GM21390 (cell line): ENCODE data around the gene GLIS1.

Source experiments
- ATAC-seq: cut with Tn5 transposase; IDR thresholded peaks from one replicate; pipeline ENCODE4 v1.9.1; 2021; ENCODE audit not compliant: unreplicated experiment

Gene GLIS1

DNA sequence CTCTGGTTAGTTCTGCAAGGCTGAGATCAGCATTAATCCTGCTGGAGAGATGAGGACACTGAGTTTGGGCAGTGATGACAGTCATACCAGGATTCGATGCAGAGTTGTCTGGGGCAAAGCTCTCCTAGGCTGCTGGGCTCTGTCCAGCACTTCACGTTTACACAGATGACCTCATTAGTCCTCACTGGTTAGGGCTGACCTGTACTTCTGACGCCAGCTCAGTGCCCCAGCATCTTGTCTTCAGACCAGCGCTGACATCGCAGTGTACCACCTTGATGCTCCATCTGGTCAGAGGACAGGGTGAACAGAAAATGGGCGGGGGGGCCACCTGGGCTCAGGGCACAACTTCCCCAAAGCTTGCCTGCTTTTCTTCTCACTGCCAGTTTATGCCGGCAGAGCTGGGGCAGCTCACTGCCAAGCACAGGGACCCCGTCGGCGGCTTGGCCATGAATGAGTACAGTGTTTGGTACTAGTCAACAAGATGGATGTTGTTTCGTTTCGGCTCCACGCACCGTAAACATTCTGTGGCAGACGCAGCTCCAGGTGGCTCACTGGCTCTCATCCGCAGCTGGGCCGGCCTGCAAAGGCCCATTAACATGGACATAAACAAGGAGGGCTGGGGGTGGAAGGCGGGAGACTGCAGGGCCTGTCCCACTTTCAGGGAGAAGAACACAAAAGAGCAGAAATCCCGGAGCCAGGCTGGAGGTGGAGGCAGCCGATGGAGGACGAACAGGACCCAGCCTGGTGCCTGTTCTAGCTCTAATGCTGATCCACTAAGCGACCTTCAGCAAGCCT, 118.7 kb downstream of the GLIS1 start:
- no peak for ATAC-seq

DNA sequence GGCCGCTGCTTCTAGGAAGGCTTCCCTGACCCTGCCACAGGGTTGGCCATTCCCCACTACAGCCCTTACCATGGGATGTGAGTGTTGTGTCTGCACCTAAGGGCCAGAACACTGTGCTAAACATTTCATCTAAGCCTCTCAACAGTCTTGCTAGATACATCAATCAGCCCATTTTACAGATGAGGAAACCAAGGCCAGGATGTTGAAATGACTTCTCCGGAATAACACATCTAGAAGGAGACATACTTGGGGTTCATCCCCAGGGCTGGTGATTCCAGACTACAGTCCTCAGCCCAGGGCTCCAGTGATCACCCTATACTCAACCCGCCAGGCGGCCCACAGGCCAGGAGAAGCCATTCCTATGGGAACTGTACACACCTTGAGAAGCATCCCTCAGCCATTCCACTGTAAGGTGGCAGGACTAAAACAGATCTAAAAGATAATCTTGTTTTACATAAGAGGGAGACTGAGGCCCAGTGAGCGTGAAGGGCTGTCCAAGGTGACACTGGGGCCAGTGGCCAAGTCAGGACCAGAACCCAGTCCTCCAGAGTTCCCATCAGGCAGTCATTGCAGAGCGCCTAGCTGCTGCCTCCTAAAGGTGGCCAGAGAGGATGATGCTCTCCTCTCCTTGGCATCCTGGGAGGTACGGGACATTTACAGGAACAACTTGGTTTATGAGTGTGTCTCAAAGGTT, 119.5 kb downstream of the GLIS1 start:
- ATAC-seq = no peak

DNA sequence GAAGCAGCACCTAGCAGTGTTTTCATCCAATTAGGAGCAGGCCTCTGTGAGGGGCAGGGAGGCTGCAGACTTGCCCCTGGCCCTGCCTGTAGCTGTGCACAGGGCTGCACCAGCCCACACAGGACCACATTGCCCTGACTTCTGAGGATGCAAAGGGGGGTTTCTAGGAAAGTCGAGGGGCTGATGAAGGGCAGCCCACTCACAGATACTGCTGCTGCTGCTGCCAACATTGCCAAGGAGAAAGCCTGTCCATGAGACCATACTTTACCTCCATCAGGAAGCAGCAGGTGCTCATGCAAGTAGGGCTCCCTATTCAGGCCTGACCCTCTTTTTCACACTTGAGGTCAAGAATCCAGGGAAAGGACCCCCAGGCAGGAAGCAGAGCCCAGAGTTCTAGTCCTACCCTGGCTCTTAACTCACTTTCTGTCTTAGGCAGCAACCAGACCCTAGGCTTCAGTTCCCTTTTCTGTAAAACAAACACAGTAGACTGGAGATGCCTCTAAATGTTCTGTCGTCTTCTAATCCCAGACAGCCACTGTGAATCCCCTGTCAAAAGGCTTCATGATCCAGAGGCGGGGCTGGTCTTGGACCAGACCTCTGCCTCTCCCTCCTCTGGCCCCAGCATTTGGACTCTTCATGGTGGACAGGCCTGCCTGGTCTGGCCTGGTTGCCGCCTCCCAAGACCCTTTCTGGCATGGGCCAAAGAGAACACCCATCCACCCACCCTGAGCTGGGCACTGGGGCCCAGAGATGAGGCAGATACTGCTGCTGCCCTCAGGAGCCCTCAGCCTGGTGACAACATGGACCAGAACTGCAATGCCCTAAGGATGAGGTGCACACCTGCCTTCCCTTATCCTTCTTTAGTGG, 120.2 kb downstream of the GLIS1 start:
- ATAC-seq = no peak

DNA sequence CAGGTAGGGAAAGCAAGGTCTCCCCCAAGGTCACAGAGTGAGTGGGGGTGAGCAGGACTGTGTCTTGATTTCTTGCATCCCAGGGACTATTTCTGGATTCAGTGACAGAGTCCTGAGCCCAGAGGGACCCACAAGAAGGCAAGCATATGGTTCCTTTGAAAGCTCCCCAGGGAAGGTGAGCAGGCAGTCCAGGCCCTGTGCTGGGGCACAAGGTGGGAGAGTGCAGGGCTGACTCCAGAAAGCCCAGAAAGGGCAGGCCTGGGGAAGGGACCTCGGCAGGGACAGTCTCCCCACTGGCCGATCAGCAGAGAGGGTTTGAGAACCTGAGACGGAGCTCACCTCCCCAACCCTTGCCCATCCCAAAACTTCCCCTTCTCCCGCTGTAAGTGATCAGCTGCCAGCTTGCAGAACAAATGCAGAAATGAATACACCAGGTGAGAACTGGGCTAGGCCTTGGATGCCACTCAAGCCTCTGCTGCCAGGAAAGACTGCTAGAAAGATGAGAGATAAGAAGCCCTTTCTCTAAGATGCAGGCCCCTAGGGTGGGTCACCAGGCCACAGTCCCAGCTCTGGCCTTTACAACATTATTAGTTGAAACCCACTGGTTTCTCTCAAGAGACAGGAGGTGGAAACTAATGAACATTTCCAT, 121.0 kb downstream of the GLIS1 start:
- no peak for ATAC-seq

DNA sequence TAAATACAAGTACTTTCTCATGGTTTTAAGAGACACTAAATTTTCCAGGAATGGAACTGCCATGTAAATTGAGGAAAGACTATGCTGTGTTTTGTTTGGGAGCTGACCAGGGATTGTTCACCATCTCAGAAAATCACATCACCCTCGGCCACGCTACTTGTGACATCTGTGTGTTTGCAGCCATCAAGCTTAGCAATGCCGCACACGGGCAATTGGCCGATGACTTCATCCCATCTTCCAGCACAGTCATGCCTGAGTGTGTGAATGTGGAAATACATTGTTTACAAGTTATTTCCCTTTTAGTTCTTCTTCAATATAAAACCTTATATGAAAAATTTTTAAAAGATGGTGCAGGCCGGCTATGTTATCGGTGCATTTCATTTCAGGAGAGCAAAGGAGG, 121.6 kb downstream of the GLIS1 start:
- ATAC-seq = no peak

DNA sequence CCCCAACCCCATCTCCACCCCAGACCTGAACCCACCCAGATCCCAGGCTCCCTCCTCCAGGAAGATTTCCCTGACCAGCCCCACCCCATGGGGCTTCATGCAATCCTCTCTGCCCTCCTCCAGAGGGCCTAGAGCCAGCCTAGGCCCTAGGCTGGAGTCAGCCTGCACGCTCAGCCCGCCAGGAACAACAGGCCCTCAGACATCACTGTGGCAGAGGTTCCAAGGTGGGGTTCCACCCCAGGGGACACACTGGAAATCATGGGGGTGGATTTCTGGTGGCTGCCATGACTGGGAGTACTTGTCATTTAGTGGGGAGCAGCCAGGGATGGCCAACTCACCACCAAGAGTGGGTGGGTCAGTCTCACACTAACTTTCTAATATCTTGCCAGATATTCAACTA, 122.0 kb downstream of the GLIS1 start:
- no peak for ATAC-seq

DNA sequence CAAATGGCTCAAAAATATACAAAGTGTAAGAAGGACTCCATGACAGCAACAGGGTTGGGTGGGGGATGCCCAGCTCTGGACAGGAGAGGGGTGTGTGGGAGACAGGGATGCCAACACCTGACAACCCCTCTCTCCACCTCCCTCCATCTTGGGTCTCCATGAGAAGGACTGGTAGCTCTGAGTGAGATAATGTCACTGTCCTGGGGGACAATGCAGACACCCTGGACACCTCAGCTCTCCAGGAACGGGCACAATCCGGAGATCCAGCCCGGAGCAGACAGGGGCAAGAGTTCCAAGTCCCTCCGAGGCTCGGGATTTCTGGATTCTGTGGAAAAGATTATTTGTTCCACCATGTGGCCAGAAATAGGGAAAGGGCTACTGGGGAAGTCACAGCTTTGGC, 122.5 kb downstream of the GLIS1 start:
- ATAC-seq = no peak

DNA sequence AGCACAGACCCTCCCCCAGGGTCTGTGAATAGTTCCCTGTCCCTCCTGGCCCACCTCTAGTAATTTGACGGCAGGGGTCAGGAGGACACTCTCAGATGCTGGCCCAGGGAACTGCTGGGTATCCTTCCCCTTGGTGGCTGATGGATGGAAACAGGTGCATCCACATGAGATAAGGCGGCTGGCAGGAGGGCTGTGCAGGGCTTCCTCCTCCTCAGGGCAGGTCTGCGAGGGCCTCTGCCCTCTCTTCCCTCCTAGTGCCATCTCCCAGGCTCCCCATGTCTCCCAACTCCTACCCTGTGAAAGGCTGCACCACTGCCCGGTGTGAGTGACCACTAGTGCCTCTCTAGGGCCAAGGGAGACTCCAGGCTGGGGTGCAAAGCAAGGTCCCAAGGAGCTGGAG, 123.9 kb downstream of the GLIS1 start:
- no peak for ATAC-seq

DNA sequence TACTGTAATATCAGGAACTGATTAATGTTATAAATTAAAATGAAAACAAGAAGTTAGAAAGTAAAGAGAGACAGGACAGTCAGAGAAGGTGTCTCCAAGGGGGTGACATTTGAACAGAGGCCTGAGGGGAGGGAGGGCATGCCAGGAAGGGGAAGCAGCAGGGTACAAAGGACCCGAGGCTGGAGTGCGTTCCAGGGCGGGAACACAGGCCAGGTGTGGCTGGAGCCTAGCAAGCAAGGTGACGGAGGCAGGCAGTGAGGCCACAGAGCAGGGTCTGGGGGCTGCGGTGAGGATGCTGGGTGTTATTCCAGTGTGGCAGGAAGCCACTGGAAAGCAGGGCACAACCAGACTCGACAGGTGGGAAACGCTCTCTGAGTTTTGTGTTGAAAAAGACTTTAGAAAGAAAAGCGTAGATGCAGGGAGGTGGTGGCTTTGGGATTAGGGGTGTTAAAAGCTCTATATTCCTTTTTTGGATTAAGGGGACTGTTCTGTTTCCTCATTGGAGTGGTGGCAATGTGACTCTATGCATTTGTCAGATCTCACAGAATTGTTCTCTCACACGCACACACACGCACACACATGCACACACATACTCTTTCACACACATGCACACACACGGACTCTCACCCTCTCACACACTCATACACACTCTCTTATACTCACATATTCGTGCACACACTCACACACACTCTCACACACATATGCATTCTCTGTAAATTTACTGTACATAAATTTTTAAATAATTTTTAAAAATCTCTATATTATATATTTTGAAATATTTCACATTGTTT, 124.5 kb downstream of the GLIS1 start:
- ATAC-seq = no peak

DNA sequence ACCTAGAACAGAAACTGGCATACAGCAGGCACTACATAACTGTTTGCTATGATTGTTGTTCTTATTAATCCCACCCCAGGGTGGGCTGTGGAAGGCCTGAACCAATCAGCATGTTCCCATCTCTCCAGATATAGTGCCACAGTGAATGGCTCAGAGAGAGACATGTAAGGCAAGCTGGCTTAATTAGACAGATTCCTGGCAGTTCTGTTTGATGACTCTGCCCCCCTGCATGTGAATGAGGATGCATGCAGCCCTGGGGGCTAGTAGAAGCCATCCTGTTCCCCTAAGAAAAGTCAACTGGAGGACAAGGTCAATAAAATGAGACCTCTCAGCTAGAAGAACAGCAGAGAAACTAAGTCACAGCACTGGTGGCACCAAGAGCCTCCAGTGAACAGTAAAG, 130.3 kb downstream of the GLIS1 start:
- no peak for ATAC-seq

DNA sequence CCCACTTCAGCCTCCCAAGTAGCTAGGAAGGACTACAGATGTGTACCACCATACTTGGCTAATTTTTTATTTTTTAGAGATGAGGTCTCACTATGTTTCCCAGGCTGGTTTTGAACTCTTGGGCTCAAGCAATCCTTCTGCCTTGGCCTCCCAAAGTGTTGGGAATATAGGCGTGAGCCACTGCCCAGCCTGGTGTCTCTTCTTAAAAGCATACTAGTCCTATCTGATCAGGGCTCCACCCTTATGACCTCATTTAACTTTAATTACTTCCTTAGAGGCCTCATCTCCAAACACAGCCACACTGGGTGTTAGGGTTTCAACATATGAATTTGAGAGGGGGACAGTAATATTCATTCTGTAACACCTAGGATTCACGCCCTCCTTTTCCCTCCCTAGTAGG, 130.9 kb downstream of the GLIS1 start:
- no peak for ATAC-seq

DNA sequence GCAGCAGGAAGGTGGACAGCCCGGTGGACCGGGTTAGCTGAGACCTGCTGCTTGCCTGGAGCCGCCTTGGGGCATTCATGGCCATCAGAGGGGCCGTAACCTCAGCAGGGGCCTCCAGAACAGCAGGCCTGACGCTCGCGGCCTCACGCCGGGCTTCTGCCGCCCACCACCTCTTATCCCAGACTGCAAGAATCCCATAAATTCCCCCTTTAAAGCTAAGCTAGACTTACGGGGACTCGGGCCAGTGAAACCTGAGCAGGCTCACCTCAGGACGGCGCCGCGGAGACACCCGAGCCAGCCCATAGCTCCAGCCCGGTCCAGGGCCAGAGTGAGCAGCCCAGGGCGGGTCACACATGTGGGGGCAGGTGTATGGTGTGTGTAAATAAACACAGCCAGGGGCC, 132.3 kb downstream of the GLIS1 start:
- no peak for ATAC-seq

DNA sequence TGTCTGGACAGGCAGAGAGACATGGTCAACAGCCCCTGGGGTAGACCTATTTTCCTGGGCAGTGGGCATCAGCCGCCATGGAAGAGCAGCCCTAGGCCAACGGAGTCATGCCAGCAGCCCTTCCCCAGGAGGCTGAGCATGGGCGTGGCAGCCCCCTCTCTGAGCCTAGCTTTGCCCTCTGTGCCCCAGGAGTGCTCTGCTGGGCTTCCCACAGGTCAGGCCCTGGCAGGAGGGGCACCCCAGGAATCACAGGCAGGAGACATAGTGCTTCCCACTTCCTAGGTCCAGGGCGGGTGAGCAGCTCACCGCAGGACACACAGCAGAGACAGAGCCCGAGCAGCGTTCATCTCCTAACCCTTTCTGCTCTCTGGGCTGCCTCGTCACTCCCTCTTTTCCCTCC, 132.8 kb downstream of the GLIS1 start:
- ATAC-seq = no peak

DNA sequence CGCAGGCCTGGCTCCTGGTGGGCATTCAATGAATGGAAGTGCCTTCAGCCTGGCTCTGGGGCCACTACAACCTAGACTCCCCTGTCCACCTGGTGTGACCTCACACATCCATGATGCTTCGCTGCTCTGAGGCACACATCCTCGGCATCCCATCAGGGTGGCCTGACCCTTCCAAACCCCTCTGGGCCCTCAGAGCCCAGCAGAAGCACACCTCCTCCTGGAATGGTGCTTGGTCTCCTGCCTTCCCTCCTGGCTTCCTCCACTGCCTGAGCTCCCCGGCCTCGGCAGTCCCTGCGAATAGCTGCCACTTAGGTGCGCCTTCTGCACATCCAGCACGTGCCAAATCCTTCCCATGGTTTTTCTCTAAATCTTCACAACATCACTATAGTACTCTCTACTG, 133.8 kb downstream of the GLIS1 start:
- no peak for ATAC-seq

DNA sequence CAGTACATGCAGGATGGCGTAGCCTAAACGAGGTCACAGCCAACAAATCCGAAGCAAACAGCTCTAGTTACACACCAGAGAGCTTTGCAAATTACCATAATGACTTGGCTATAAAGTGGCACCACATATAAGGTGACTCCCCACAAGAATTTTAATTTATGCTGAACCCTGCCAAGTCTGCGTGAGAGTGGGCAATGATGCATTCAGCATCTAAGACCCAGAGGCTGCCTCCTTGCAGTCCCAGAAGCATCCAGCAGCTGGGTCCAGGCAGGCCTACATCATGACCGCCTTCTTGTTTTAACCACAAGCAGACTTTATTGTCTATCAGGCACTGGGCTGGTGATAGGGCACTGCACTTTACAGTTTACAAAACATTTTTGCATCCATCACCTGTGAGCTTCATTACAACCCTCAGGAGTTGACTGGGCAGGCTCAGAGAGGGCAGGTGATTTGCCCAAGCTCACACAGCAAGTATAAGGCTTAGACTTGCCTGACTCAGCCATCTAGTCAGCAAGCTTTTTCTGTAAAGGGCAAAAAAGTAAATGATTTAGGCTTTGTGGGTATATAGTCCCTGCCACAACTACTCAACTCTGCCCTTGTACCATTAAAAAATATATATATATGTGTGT, 134.6 kb downstream of the GLIS1 start:
- ATAC-seq = no peak

DNA sequence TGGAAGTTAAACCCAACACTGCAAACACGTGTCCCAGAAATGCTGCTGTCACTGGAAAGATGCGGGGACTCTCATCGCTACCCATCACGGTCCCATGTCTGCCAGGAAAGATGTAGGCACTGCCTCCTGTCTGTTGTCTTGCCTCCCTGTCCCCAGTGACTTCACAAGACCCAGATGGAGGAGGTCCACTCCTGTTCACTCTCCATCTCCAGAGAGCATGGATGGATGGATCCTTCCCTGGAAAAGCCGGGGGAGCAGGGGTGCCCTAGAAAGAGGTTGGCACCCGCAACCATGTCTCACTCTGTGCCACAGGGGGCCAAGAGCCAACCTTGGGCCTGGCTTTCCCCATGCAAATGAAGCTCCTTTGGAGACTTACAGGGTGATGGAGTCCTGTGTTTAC, 135.5 kb downstream of the GLIS1 start:
- ATAC-seq = no peak

DNA sequence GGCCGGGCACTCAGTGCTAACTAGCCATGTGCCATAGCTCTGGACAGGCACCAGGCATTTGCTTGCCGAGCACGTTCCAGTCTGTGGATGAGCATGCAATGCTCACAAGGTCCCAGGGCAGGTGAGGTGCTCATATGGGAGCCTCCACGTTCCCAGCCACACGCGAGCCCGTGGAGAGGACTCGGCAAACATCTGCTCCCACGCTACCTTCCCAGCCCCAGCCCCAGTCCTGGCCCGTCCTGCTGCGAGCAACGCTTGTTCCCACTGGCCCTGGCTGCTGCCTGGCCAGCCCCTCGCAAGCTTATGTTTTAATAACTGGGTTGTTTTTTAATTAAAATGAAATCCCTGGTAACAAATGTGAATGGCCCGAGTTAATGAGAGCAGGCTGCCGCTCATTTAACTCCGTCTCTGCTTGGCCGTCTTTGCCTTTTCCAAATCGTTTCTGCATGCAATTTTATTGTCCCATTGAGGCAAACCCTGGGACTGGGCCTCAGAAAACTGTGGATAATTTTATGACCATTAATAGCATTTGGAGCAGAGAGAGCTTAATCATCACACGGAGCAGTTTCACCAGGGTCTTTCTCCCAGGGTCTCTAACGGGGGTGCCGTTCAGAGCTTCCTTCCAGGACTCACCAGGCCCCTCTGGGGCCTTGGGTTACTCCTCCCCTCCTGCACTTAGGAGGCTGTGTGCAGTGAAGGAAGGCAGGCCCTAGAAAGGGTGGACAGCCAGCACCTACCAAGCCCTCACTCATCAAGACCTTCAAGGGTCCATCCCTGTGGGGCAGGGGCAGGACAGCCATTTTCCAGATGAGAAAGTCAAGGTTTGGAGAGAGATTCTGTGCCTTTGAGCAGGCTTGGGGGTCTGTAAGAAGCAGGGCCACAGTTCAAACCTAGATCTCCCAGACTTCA, 136.8 kb downstream of the GLIS1 start:
- ATAC-seq = no peak

DNA sequence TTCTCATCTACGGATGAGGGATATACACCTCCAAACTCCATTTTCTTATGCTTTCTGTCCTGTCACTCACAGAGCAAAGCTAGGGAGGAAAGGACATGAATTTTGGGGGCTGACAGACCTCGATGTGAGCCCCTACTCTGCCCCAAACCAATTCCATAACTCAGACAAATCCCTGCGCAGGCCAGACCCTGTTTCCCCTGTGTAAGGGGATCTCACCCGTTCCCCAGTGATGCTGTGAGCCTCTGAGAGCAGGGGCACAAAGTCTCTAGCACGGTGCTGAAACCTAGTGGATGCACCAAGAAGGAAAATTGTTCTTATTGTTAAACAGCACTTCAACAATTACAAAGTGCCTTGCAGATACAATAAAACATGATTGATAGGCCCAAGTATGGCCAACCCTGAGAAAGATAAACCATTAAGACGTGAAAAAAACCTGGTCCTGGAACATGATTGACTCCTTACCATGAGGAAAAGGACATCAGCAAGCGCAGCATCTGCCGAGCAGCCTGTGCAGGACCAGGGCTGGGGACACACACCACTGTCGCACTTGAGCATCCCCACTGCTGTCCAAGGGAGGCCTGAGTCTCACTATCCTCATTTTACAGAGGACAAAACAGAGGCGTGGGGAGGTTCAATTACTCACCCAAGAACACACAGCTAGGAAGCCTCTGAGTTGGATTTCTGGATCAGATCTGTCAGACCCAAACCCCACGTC, 137.8 kb downstream of the GLIS1 start:
- ATAC-seq = no peak
